ELF-1 (cell line): ENCODE measurements around the gene TCF23.
A peak's percentile ranks its signal among the peaks of the same experiment; 100 is the strongest.

Source experiments
- DNase-seq: peaks from one replicate; pipeline ENCODE4 v3.0.0-alpha.2; 2016; ENCODE audit warnings: low read depth, low spot score

TCF23 gene

DNA sequence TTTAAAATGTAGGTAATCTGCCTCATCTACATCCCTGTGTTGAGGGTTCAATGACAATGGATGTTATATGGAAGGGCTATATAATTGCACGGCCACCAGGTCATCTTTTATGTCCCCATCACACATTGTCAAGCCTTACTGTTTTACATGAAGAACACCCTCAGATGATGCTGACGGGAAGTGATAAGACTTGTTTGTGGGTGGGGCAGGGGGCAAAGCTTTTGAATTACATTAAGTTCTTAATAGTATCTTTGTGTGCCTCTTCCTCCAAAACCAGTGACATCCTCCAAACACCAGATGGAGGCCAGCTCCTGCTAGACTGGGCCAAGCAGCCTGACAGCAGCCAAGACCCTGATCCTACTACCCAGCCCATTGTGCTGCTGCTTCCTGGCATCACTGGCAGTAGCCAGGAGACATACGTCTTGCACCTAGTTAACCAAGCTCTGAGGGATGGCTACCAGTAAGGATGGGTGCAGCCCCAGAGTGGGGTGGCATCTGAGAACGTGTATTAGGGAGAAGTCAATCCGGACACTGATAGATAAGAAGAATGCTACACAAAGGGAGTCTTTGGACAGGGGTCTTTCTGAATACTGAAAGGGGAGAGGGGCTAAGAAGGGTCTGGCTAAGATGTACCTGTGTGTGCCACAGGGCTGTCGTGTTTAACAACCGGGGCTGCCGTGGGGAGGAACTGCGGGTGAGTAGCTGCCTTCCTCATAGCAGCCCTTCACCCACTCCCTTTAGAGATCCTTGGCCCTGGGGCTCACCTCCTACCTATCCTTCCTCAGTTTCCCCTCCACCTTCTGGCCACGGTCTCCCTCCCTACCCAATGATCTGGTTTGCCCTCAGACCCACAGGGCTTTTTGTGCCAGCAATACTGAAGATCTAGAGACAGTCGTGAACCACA, 19.9 kb upstream of the TCF23 start:
- no peak for DNase-seq

GRCh38 chr2:27130396-27130795, 18.4 kb upstream of the TCF23 start:
- DNase-seq: no peak

- DNase-seq: no peak
These were observed 17.4 kb upstream of the TCF23 start for GRCh38 chr2:27131429-27131828.

GRCh38 chr2:27133195-27133875, 15.5 kb upstream of the TCF23 start:
- DNase-seq: no peak

- peak; percentile 97 for DNase-seq
These were observed 14.7 kb upstream of the TCF23 start, which contains the start of gene PREB for GRCh38 chr2:27133905-27134780. Gene PREB, minus strand, starts transcription at chr2:27134636. Its CDS starts 215 bp downstream, at chr2:27134421.

- DNase-seq: peak; percentile 24
These were observed 13.9 kb upstream of the TCF23 start for GRCh38 chr2:27134781-27135477.

GRCh38 chr2:27135478-27135955, 13.3 kb upstream of the TCF23 start:
- no peak for DNase-seq

DNA sequence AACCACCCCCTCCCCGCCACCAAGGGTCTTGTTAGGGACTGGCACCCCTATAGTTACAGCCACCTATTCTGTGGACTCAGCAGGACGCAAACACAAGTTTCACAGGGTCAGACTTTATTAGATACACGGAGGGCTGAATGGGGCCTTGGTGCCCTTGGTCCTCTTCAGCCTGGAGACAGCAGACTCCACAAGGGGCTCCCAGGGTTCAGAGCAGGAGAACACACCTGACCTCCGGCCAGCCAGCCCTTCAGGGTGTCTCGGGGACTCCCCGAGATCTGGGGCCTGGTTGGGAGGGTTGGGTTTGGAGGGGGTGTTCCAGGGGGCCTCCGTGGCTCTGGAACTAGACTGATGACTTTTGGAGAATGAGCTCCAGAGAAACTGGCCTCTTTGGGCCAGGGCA, 12.1 kb upstream of the TCF23 start:
- DNase-seq: no peak

GRCh38 chr2:27137322-27137935, 11.4 kb upstream of the TCF23 start:
- DNase-seq: no peak

GRCh38 chr2:27138111-27138510, 10.7 kb upstream of the TCF23 start:
- DNase-seq: no peak

- no peak for DNase-seq
These were observed 9.5 kb upstream of the TCF23 start, which contains the start of gene PRR30 for GRCh38 chr2:27139310-27139709. Gene PRR30, minus strand, starts transcription at chr2:27139410. Its CDS starts 1,081 bp downstream, at chr2:27138329.

DNA sequence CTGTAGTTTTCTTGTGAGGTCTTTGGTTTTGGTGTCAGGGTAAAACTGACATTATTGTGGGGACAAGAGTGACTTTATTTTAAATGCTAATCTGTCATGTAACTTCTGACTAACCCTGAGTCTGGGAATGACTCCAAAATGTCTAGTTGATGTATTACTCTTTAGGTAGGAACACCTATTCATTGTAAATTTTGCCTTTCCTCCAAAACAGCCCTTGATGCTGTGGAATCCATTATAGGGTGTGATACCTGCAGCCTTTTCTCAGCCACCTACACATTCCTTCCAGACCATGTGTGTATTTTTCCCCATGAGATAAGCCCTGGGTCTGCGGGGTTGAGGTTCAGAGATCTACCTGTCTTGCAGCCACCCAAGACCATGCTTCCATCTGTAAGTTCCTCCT, 5.5 kb upstream of the TCF23 start:
- no peak for DNase-seq

DNA sequence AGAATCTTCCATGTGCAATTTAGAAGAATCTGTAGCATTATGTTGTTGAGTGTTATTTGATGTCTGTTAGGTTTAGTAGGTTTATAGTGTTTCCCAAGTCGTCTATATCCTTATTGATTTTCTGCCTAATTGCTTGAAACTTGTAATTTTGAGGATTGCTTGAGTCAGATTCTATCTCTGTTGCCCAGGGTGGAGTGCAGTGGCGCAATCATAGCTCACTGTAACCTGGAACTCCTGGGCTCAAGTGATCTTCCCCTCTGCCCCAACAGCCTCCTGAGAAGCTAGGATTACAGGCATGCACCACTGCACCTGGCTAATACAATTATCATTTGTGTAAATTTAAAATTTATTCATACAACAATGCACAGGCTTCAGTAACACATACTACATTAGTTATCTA, 3.1 kb upstream of the TCF23 start:
- no peak for DNase-seq

- DNase-seq: no peak
These were observed 869 bp upstream of the TCF23 start for GRCh38 chr2:27147935-27148334.

GRCh38 chr2:27149570-27150405, 984 bp downstream of the TCF23 start:
- DNase-seq: no peak

GRCh38 chr2:27150639-27151230, 1.9 kb downstream of the TCF23 start:
- no peak for DNase-seq

DNA sequence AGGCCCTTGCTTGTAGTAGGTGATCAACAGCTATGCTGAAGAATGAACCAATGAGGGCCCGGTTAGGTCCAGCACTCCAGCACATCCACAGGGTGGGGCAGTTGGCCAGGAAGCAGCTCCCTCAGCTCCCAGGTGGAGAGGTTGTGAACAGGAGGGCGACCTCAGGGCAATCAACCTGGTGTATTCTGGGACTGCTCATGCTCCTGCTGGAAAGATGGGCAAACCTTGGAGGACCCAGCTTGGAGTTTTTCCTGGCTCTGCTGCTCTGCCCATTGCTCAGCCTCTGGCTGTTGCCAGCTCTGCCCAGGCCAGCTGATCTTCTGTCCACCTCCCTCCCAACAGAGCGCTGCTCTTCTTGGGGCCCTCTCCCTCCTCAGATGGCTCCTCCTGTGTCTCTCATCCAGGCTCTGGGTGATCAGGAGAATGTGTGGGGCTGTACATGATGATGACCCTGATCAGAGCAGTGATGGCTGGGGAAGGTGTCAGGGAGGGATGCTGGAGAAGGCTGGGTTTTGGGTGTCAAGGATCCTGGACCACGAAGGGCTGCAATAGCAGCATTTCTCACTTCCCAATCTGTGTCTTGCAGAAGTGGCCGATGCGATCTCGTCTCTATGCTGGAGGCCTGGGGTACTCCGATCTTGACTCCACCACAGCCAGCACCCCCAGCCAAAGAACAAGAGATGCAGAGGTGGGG, 3.4 kb downstream of the TCF23 start:
- peak; percentile 32 for DNase-seq

DNA sequence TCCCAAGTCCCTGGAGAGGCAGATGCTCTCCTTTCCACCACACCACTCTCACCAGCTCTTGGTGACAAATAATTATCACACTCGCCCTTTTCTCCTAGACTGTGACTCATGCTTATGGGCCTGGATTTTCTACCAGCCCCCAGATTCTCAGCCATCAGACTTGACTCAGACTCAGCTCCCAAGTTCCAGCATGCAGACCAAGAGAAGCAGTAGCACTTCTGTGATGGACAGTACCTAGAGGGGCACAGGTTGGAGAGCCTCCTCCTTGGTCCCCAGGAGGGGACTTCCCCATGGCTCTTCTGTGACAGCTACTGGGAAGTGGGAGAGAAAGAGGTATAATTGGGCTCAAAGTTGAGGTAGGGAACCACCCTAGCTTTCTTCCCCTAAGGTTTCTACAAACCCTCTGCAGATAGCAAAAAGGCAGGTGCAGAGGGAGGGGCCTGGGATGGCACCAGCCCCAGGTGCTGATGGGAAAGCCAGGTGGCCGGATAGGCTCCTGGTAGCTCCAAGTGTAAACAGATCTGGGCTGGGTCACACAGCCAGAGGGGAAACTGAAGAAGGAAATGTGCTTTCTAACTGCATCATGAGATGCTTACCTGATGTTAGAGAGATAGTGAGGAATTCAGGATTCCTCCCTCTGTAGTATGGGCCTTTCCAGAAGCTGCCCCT, 4.1 kb downstream of the TCF23 start:
- DNase-seq: peak; percentile 32
